ES-I3 (cell line): ENCODE data around the gene IL17RD.

Experiments used
- H3K36me3 ChIP-seq: 2 replicates; pipeline ENCODE4 v1.6.1; 2013; ENCODE audit warnings: mild to moderate bottlenecking, low read length, control low read depth, moderate library complexity; ENCODE audit not compliant: insufficient read depth
- H3K4me1 ChIP-seq: 2 replicates; pipeline ENCODE4 v1.6.1; 2013; ENCODE audit warnings: mild to moderate bottlenecking, control low read depth, low read length; ENCODE audit not compliant: insufficient read depth
- H3K9ac ChIP-seq: 2 replicates; pipeline ENCODE4 v1.6.1; 2013; ENCODE audit warnings: low read depth, mild to moderate bottlenecking, low read length, moderate library complexity
- H3K9me3 ChIP-seq: 2 replicates; pipeline ENCODE4 v1.6.1; 2013; ENCODE audit warnings: mild to moderate bottlenecking, low read length, moderate library complexity; ENCODE audit not compliant: control insufficient read depth, insufficient read depth

The IL17RD gene

DNA sequence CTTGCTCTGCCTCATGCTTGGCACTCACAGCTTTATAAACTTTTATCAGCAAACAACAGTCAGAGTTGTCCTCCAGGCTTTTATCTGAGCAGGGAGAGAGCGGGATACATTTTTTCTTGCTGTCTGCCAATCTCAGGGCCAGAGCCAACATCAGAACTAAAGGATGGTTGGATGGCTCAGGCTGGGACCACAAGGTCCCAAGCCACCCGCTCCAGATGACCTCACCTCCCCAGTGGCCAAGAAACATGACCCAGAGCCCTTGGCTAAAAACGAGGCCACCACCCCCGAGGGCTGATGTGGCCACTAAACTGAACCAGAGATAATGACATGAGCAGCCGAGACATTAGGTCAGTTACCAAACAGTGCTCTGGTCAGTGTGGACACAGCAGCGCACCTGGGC, 123.5 kb downstream of the IL17RD start:
- Histone ChIP-seq H3K4me1 (peaks cover 15% of the 10 kb centered on the region), H3K36me3 (no peaks in the 10 kb centered on the region)

More for the DNA sequence above, 123.5 kb downstream of the IL17RD start:
- no peak overlapping the region for H3K9ac ChIP-seq
- H3K9me3 ChIP-seq, result no peaks in the 10 kb centered on the region
